Measurements from ENCODE around the gene TMEM81.

TMEM81 gene

DNA sequence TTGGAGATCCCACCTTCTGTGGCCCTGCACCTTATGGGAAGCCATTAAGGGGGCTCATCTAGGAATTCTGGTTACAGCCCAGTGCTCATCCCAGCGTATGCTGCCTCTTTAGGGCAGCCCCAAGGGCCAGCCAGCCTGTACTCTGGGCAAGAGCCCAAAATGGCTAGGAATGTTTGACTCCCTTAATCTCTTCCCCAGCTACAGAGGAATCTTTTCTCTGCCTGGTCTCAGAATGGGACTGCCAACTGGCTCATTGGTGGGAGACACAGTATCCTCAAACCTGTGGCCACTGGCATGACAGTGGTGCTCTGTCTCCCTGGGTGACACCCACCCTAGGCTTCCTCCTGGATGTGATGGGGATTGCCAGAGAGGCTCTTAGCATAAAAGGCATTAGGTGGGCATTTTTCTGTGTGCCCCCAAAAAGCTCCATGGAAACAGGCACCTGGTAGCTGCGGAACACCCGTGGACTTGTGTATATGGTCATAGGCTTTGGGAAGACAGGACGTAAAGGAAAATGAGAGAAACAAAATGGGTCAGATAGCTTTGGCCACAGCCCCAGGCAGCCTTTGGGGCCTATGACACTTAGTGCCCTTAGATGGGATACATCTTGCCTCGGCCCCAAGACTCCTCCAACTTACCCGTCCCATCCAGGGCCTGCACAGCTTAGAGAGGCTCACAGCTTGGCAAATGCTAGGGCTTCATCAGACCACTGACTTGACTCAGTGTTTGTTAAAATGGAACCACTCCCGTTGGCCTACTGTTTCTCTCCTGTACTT, 6.9 kb downstream of the TMEM81 start:
- no peak for DNase-seq

DNA sequence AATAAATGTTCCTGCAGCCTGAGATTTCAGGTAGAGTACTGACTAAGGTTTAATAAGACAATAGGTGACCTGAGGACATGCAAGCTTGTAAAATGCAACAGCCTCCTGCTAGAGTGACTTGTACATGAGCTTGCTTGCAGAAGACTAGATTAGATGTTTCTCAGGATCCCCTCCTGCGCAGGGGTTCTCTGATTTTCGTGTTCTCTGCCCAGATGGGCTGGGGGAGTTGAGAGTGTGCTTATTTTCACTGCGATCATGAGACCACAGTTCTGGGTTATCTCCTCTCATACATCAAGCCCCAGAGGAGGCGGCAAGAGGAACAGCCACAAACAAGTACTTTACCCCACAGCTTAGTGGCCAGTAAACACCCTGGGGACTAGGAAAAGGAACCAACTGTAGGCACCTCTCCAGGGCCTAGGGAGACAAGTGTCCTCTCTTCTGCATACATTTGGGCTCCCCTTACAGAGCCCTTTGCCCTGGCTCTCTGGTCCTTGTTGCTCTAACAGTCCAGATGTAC, 8.0 kb downstream of the TMEM81 start:
- no peak for DNase-seq

DNA sequence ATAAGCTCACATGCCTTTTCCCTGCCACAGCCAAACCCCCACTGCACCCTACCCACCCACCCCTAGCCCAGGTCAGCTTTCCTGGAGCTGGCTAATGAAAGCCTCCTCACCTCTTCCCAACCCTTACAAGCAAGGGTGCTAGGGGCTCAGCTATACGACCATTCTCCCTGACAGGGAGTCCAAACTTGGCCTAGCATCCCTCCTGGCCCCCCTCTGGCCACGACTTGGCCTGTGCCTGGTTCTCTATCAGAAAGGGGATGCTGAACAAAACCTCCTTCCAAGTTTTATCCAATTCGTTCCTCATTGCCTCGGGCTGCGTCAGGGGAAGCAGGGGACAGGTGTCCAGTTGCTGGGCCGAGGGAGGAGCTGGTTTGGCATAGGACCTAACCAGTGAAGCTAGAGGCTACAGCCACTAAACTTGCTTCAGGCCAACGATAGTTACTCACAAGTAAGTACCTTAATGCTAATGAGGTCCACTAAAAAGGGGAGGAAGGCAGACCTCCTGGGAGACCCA, 8.6 kb downstream of the TMEM81 start:
- DNase-seq = no peak

DNA sequence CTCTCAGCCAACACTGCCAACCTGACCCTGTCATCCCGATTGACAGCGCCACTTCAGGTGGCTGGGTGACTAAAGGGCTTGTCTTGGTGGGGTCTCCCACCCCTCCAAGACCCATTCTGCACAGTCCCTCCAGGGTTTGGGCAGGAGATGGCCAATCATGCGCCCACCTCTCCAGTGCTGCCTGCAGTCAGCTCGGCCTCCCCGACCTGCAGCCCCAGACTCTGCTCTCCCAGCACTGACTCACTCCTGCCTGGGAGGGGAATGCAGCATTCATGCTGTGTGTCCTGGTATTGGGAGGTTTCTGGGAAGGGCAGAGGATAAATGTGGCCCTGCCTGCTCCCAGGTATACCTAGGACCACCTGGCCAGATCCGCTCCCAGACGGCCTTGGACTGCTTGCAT, 9.7 kb downstream of the TMEM81 start:
- DNase-seq = no peak

DNA sequence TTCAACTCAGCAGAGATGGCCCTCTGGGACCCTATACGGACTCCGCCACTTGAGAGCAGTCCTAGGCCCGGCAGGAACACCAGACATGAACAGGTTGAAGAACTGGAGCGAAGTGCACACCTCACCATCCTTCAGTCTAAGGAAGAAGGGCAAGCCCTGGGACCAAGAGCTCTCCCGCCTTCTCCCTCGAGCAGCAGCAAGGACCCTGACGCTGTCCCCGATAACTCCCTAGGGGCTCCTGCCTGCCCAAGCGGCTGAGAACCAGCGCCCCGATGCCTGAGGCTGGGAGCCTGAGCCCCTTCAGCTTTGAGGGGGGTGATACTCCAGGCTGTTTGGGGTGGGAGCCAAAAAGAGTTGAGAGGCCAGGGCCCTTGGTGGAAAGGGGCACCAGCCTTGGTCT, 10.2 kb downstream of the TMEM81 start:
- no peak for DNase-seq

DNA sequence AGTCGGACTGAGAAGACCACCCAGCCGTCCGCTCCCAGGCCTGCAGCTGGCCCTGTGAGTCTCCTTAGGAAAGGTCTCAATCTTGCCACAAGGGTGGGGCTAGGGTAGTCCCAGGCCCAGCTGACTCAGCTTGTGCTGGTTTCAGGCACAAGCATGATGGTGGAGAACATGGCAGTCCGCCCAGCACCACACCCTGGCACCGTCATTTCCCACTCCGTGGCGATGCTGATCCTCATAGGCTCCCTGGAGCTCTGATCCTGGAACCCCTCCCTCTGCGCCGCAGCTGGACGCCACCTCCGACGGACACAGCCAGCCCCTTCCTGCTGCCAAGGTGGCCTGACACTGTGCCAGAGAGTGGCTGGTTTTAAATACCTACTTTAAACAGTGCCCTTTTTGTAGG, 10.7 kb downstream of the TMEM81 start:
- DNase-seq = no peak

DNA sequence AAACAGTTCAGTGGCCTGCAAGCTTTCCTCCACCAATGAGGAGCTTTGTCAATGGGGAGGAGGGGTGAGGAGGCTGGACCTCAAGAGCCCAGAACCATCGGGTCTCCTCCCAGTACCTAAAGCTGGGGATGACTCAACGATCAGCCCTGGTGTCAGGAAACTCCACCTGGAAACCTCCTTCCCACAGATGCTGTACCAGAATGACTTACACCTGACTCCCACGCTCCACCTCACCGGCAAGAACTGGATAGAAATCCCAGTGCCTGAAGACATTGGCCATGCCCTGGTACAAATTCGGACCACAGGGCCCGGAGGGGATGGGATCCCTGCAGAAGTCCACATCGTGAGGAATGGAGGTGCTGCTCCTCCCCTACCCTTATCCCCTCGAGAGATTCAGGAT, 11.4 kb downstream of the TMEM81 start:
- DNase-seq = no peak

DNA sequence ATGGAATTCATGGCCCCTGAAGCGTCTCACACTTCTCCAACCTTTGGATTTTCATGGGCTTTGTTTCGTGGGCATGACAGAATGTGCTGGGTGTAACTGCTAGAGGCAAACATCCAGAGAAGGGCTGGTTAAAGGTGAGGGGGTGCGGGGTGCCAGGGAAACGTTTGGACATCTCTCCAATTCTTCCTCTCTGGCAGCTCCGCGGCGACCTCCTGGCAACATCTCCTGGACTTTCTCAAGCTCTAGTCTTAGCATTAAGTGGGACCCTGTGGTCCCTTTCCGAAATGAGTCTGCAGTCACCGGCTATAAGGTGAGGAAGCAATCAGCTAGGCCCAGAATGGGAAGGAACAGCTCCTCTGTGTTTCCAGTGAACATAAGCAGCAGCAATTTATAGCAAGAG, 12.0 kb downstream of the TMEM81 start:
- DNase-seq = no peak

DNA sequence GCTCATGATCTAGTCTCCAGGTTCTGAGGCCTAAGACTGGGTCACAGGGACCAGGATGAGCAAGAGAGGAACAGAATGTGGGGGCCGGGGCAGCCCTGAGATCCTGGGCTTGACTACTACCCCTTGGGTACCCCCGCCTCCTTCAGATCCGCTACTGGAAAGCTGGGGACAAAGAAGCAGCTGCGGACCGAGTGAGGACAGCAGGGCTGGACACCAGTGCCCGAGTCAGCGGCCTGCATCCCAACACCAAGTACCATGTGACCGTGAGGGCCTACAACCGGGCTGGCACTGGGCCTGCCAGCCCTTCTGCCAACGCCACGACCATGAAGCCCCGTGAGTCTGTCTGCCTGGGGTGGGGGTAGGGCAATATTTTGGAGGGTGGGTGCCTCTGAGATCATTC, 12.5 kb downstream of the TMEM81 start:
- DNase-seq = no peak

DNA sequence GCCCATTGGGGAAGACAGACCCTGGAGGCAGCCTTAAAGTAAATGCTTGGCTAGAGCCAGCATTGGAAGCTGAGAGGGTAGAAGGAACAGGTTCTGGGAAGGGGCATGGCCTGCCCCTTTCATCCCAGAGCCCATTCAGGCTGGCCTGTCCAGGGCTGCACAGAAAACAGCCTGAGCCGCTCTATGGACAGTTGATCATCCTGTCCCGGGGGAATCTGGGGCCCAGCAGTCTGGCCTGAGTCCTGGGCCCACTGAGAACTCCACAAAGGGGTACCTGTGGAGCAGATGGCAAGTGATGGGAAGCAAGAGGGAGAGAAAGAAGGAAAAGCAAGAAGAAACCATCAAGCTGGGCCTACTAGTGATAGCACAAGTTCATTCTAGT, 13.2 kb downstream of the TMEM81 start:
- DNase-seq = no peak

DNA sequence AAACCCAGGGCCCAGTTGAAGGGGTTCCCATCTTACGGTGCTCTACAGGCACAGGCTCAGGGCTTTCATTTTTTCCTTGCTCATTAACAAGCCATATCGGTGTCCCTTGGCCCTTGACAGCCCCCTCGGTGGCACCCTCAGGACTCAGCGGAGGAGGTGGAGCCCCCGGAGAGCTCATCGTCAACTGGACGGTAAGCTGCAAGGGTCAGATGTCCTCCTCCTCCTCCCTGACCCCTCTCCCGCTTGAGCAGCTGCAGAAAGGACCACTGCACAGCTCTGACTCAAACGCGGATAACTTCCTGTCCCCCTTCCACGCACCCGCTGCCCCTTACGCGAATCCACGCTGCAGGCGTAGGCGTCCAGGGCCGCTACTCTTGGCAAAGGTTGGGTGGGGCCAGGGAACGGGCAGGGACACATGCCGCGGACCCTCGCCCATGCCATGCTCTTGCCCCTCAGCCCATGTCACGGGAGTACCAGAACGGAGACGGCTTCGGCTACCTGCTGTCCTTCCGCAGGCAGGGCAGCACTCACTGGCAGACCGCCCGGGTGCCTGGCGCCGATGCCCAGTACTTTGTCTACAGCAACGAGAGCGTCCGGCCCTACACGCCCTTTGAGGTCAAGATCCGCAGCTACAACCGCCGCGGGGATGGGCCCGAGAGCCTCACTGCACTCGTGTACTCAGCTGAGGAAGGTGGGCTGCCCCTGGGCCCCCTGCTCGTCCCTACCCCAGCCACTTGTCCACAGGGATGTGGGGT, 14.7 kb downstream of the TMEM81 start:
- DNase-seq = no peak

DNA sequence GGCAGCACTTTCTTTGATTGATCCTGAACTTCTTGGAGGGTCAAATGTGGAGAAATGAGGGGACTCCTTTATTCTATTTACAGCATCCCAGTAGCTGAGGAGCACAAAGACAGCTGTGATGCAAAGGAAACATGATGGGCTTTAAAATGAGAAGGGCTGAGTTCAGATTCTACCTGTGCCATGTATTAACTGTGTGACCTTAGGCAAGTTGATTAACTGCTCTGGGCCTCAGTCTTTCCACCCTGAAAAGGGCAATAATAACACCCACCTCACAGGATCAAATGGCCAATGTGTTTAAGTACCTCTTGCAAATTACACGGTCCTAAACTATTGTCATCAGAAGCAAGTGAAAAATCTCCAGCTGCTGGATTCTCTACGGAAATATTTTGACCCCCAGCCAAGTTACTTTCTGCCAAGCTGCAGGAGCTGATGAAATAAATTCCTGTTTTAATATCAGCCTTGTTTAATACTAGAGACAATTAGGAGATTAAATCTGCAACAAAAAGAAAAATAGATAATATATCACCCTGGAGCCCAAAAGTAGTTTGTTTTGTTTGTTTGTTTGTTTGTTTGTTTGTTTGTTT, 15.7 kb downstream of the TMEM81 start:
- DNase-seq = no peak

DNA sequence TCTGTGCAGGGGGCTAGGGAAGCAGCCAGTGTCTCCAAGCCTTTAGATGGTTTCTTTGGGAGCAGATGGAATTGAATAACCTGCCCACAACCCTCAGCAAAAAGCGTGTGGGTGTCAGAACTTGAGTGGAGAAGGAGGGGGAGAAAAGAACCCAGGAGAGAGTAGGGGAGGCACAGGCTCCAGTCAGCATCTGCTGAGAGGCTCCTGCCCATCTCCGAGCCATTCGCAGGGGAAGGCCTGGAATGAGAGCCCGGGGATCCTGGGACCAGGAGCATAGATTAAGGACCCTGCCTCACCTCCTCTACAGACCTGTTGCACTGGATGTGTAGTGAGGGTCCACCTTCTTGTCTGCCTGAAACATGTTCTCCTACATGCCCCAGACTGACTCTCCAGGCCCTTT, 16.3 kb downstream of the TMEM81 start:
- no peak for DNase-seq

DNA sequence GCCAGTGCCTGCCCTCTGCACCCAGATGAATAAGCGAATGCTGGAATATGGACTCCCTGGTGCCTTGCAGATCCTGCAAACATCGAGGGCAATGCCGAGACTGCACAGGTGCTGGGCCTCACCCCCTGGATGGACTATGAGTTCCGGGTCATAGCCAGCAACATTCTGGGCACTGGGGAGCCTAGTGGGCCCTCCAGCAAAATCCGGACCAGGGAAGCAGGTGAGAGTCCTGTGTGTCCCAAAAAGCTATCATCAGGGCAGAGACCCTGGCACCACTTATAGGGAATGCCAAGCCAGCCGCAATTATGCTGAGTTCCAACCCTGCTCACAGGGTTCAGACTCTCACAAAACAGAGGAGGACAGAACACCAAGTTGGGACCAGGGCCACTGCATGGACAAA, 17.2 kb downstream of the TMEM81 start:
- no peak for DNase-seq

DNA sequence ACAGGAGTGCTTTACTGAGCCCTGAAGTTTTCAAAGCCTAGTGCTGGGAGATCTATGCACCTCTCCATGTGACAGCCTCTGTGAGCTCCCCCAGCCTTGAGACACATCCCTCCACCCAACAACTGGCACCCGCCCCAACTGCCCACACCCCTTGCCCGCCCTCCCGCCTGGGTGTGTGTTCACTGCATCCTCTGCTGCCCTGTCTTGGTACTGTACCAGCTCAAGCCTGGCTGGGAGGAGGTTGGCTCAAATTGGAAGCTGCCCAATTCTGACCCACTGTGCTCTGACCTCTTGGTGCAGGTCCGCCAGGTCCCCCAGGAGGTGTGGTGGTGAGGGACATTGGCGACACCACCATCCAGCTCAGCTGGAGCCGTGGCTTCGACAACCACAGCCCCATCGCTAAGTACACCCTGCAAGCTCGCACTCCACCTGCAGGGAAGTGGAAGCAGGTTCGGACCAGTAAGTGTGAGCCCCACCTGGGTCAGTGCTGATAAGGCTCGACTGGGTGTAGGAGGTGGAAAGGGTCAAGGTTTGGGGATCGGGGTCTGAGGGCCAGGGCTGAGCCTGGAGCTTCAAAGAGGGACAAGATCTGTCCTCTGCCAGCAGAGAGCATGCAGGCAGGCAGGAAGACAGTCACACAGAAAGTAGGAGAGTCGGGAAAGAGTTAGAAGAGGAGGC, 18.0 kb downstream of the TMEM81 start:
- DNase-seq = no peak

DNA sequence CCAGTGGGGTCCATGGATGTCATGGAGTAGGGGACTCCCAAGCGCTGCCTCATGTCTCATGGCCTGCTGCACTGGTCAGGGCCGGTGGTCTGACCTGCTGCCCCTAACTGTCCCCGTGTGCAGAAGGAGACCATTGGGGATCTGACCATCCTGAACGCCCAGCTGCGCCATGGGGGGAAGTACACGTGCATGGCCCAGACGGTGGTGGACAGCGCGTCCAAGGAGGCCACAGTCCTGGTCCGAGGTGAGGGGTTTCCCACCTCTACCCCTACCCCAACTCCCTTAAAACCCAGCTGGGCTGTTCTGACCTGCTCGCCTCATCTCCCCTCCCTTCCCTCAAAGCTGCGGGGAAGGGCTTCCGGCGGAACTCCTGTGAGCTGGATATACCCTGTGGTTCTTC, 18.6 kb downstream of the TMEM81 start:
- DNase-seq = no peak

DNA sequence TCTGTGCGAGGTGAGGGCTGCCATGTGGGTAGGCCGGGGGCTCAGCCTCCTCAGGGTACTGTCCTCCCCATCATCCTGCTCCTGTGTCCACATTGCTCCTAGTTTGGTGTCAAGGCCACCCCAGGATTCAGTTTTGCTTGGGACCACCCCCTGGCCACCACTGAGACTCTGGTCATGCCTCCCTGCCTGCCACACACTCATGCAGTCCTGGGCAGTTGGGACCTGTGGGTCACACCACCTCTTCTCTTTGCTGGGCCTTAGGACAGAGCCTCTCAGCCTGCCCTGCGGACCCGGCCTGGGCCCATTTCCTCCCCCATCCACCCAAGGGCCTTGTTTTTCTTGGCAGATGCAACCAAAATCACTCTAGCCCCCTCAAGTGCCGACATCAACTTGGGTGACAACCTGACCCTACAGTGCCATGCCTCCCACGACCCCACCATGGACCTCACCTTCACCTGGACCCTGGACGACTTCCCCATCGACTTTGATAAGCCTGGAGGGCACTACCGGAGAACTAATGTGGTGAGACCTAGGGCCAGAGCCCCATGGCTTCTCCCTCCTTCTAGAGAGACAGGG, 19.4 kb downstream of the TMEM81 start:
- DNase-seq = no peak

DNA sequence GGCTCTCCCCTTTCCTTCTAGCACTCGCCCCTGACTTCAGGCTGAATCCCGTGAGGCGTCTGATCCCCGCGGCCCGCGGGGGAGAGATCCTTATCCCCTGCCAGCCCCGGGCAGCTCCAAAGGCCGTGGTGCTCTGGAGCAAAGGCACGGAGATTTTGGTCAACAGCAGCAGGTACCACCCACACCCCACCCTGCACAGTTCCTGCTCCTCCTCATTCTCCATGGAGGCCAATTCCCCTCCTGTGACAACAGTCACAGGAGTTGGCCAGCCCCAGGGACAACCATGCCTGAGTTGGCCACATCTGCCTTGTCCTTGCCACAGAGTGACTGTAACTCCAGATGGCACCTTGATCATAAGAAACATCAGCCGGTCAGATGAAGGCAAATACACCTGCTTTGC, 20.0 kb downstream of the TMEM81 start:
- no peak for DNase-seq

DNA sequence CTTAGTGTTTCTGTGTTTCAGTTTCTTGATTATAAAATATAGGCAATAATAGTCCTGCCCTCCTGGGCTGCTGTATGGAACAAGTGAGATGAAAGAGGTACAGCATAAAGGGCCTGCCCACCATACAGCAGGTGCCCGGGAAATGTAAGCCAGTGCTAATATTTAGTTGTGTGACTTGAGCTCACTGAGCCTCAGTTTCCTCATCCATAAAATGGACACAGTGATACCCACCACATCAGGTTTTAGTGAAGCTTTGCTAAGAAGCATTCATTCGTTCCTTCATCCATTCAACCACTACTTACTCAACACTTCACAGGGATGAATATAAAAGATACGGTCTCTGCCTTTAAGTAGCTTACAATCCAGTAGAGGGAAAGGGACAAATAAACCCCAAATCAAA, 21.4 kb downstream of the TMEM81 start:
- DNase-seq = no peak

DNA sequence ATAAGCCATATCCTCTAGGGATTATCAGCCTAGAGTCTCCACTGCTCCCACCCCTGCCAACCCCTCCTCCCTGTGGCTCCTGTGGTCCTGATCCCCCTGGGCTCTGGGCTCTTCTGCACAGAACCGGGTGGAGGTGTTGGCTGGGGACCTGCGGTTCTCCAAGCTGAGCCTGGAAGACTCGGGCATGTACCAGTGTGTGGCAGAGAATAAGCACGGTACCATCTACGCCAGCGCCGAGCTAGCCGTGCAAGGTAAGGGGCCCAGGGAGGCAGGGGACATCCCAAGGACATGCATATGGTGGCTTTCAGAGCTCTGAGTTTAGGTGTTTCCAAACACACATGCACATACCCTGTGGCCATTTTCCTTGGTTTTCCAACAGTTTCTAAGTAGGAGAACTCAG, 21.9 kb downstream of the TMEM81 start:
- DNase-seq = no peak

DNA sequence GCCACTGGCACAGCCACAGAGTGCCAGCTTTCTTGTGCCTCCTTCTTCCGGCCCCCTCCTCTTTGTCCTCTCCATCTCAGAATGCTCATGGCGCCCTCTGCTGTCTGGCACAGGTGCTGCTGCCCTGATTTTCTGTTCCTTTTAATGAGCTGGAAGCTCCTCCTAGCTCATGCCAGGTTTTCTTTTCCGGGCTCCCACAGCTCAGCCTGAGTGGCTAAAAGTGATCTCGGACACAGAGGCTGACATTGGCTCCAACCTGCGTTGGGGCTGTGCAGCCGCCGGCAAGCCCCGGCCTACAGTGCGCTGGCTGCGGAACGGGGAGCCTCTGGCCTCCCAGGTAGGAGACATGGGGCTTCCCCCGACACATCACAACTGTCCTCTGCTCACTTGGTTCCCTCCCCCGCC, 22.6 kb downstream of the TMEM81 start:
- DNase-seq = peak; percentile 82

DNA sequence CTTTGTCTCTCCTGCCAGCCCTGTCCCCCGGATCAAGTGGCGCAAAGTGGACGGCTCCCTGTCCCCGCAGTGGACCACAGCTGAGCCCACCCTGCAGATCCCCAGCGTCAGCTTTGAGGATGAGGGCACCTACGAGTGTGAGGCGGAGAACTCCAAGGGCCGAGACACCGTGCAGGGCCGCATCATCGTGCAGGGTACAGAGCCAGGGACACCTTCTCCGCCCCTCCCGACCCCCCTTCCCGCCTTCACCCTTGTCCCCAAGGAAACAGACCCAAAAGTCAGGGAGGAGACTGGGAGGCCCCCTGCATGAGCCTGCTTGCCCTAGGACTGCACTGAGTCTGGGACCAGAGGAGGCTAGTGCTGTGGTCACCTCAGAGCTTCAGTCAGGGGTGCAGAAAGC, 23.0 kb downstream of the TMEM81 start:
- DNase-seq = no peak
